ENCODE results near the gene SPARCL1.

SPARCL1 gene

DNA sequence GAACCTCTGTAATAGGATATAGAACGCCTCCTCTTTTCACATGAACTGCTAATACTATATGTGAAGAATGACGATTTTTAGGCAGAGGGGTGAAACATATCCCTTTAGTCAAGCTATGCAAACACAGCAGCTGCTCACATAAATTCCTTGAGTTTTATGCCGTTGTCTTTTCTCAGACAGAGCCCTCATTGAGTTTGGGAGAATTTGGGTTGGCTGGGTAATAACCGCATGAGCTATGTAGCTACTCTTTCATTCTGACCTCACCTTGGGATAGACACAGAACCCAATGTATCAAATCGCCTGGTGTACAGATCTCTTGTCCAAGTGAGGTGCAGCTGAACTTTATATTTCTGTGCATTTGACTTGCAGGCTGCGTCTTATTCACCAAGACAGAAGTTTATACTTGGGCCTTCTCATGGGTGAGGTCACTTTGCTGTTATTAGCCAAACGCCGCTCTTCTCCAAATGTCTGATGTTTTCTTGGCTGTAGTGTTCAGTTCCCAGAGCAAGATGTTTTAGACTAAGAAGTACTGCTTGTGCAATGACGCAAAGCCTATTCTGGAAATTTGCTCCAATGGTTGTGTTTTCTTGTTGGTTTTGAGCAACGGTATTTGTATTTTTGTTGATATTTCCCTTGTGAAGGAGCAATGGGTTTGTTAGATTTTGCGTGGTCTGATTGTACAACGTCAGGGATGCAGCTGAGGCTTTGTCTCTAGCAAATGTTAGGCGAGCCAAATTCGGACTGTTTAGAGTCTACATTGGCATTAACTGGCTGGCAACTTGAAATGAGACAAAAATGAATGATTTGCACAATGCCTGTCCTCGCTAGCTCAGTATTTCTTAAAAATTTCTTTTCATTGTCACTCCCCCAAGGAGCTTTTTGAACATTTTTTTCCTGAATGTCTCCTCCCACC lies 11.2 kb upstream of the SPARCL1 start:
- DNase-seq, result no peak

DNA sequence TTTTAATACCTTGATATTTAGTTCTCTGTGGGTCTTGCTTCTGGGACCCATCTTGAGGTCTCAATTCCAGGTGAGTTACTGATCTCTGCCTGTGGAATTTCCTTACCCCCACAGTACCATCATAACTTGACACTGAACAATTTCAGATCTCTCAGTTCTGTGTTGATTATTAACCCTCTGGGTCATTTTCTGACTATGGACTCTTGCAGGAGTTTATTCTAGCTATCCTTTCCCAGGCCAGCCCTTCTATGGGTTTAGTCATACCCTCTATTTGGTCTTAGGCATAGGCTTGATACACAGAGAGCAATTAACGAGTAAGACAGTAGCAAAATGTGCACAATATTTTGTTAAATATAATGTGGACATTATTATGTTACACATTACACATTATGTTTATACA lies 3.7 kb upstream of the SPARCL1 start:
- DNase-seq, result no peak

DNA sequence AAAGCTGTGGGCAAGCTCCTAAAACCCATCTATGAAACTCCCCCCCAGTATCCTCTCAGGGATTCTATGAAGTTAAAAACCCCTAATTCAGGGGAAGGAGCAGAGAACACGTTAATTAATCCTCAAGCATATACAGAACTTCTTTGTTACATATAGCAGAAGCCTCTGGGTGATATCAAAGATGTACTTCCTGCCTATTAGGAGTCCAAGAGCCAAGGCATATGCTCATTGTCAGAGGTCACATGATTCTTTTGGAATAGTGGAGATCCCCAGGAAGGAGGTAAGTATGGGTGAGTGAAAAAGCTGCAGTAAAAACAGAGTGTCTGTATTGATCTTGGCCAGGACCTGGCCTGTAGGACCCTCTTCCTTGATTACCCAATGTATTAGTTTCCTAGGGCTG lies 2.9 kb upstream of the SPARCL1 start:
- no peak for DNase-seq

DNA sequence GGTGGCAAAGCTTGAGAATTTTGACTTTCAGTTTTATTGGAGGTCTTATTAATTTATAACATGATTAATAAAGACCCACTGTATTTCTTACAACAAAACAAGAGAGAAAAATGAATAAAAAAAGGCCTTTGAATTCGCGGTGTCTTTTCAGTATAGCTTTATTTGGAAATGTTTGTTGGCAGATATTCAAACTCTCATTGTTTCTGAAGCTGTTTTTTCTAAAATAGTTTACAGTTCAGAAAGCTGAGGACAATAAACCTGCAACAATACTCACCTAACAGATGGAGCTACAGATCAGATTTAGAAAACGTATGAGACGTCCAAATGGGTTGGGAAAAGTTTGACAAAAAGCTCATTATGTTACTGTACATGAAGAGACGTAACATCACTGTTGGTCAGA lies 2.4 kb upstream of the SPARCL1 start:
- no peak for DNase-seq

DNA sequence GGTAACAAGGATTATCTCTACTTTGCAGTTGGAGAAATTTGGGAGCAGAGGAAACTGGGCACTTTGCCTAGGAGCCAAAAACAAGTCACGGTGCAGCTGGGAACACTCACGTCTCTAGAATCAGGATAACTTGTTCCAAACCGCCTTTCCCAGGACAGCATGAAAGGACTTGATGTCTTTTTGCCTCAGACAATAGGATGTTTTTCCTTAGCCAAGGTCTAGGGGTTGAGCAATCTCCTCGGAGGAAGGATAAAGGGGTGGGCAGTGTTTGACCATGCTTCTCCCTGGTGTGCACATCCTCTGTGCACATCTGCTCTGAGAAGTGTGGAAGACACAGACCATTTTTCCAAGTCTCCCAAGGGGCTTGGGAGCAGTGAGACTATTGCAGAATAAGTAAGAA lies 1.7 kb upstream of the SPARCL1 start:
- DNase-seq, result no peak

DNA sequence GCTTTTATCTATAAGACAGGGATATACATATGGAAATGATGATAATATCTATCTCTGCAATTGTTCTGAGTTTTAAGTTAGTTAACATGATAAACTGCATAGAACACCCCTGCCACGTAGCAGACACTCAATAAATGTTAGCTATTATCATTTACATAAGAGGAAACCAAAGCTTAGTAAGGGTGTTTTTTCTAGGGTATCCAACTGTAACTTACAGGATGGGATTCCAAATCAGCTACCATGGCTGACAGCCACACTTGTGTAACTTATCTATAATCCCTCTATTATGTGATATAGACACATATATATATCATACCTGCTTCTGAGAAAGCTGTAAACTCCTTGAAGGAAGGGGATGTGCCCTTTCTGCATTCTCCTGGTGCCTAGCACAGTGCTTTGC lies 1.1 kb upstream of the SPARCL1 start:
- DNase-seq, result no peak

DNA sequence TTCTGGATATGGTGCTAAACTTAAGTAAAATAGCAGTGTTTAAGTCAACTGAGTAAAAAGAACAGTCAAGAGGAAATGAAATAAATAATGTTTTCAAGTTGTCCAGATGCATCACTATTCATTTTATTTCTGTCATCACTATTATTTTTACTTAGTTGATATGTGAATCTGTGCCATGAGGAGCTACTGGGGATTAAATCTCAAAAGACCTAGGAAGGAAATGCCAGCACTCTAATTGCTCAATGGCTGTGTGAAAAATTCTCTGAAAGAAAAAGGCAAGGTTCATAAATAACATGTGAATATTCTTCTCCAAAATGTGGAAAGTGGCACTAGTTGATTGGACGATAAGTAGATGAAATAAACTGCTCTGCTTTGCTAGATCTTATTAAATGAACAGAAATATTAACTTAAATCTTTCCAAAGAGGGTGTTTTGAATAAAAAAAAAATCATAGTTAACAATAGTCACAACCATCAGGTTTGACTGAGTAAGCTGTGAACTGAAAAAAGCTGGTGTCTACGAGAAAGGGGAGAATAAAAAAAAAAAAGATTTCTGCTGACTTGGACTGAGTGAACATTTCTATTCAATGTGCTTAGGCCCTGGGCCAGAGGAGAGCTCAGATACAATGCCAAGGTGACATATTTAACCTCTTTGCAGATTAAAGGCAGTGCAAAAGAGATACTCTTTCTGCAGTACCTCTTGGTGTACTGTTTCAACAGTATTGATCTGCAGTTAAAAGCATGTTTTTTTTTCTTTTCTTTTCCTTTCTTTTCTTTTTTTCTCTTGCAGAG lies 1.6 kb downstream of the SPARCL1 start:
- no peak for DNase-seq

DNA sequence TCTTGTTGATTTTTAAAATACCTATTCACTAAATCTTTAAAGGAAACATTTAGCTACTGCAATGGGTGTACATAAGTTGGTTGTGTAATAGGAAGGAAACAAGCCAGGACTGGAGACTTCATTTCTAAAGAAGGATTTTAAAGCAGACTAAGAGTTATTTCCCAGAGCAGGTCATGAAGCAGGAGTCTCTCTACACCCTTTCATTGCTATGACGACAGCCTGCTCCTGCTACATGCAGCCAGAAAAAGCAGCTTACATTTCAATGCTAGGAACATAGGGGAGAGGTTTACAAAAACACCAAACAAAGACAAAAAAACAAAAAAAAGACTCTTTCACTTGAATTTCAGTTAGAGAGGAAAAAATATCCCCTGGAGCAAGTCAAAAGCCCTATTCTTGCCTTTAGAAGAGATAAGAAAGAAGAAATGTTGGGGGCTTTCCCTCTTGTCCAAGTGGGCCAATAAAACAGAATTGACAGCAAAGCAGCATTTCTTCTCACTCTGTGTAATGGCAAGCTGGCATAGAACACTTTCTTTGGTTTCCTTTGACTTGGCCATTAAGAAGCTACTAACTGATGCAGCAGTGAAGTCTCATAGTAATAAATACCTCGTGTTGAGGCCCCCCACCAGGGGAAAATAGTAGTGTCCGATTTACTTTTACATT lies 3.4 kb downstream of the SPARCL1 start:
- DNase-seq, result no peak

DNA sequence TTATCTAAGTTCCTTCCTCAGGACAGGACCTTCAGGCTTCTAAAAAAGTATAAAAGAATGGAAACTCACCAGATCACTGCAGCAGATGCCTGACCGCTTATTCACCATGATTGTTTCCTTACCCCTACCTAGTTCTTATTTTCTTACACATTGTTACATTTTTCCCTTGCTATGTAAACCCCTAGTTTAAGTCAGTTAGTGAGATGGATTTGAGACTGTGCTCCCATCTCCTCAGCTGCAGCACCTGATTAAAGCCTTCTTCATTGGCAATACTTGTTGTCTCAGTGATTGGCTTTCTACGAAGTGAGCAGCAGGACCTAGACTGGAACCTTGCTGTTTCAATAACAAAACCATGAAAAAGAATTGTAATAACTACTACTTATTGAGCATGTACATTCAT lies 4.7 kb downstream of the SPARCL1 start:
- DNase-seq, result no peak

DNA sequence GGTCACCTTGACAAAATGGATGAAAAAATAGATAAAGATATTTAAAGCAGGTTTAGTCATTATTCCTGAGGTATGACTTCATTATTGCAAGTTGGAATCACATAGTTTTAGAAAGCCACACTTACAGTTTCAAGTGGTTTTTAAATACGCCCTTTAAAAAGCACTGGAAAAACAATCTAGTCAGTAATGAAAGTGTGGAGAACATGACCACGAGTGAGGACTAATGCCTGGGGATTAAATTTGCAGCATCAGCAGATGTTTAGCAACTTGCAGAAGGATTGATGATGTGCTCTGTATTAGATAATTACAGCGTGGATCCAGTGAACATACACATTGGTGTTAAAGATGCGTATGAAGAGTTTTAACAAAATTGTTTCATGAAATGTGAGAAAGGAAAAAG lies 5.9 kb downstream of the SPARCL1 start:
- DNase-seq, result no peak

DNA sequence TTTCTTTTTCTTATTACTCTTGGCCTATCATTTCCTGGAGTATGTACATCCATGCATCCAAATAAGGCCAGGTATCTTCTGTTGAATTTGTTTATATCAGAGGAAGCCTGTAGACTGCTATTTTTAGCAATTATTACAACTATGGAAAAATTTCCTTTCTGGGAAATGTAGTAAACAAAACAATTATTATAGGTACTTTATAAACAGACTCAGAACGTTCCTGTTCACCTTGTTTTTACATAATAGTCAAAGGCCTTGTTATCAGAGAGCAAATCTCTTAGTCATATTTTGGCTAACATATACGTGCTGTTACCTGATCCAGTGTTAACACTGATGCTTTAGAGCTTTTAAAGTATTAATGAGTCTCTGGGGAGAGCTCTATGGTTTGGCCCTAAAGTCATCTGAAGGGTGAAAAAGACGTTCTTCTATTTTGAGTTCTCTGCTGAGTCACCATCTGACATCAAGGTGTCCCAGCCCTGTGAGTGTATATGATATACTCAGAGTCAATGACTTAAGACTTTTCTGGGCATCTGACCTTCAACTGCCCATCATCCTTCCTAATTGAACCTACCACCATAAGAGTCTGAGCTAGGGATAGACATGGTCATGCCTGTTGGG lies 7.3 kb downstream of the SPARCL1 start:
- no peak for DNase-seq

DNA sequence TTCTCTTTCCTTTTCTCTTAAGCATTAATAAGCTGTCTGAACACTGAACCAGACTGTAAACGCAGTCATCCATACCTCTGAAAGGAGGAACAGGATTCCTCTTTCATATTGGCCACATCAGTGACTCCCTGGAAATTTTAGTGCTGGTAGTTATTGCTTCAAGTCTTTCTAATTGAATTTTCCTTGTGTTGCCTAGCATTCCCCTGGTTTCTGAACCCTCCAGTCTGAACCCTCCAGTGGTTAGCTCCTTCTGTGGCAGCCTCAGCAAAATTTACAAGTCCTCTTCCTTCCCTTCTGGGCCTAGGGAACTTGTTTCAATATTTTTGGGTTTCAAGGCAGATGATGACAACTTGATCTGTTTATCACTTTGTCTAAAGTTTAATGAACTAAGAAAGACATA lies 7.9 kb downstream of the SPARCL1 start:
- no peak for DNase-seq

DNA sequence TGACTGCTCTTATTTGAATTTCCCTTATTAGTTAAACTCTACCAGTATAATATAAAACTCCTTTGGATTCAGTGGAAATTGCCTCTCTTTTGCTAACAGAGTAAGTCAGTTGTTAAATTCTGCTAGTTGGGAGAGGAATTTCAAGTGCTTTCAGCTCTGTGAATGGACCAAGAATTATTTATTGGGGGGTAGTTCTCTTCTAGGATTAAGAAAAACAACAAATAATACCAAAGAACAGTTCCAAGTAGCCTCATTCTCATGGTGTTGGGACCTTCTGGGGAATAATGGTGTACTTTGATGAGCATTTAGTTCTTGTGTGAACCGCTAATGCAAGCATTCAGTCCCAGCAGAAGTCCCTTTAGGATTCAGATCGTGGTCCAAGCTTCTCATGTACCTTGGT lies 11.6 kb downstream of the SPARCL1 start:
- no peak for DNase-seq

DNA sequence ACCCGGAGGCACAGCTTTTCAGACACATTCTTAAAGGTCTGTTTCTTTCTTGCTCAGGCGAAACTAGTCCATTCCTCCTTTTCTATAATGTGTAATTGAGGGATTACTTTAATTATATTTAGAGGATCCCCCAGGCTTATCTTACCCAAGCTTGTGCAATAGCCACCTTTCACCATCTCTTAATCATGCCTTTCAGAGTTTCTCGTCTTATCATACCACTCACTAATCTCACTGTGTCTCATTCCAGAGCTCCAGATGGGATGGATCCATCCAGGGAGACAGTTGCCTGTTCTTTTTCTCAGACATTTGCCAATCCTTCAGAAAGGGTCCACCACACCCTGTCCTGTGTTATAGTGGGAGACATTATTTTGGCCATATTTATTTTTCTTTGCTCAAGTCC lies 12.5 kb downstream of the SPARCL1 start:
- no peak for DNase-seq

DNA sequence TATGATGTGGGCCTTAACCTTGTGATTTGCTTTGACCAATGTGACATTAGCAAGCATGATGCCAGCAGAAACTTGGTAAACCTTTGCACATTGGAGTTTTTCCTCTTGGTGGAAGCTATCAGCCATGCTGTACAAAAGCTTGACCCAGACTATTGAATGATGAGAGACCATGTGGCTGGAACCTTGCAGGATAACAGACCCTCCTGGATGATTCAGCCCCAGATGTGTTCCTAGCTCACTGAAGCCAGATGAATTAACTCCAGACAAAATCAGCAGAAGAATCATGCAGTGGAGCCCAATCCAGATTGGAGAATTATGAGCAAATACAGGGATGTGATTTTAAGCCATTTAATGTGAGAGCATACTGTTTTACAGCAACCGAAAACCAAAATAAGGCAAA lies 16.8 kb downstream of the SPARCL1 start:
- DNase-seq, result no peak

DNA sequence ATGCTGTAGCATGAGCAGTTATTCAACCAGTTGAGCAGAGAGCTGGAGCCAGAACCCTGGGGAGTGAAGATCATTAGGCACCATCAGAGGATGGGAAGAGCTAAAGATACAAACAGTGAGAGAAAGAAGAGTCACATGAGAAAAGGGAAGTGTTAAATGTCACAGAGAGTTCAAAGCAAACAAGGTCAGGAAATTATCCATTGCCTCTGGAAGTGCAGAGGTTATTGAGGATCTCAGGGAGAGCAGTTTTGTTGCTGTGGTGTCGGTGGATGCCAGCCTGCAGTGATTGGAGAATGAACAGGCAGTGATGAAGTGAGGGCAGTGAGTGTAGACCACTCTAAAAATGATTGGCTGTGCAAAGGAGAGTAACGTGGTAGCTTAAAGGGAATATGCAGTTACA lies 17.7 kb downstream of the SPARCL1 start:
- DNase-seq, result no peak

DNA sequence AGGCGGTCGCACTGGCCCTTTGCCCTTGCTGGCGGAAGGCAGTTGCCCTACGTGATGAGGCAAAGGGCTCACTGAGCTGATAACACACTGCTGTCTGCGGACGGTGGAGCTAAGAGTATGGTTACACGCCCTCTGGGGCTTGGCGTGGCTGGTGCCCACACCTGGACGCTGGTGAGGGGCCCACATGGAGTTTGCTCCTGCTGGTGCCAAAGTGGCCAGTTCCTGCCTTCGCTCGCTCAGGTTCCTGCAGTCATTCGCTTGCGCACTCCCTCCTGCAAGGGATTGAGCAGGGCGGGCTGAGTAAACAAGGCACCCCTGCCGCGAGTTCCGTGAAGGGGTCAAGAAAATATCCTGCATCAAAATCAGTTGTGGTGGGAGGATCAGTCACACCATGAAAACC lies 18.4 kb downstream of the SPARCL1 start:
- DNase-seq, result peak; percentile 3

DNA sequence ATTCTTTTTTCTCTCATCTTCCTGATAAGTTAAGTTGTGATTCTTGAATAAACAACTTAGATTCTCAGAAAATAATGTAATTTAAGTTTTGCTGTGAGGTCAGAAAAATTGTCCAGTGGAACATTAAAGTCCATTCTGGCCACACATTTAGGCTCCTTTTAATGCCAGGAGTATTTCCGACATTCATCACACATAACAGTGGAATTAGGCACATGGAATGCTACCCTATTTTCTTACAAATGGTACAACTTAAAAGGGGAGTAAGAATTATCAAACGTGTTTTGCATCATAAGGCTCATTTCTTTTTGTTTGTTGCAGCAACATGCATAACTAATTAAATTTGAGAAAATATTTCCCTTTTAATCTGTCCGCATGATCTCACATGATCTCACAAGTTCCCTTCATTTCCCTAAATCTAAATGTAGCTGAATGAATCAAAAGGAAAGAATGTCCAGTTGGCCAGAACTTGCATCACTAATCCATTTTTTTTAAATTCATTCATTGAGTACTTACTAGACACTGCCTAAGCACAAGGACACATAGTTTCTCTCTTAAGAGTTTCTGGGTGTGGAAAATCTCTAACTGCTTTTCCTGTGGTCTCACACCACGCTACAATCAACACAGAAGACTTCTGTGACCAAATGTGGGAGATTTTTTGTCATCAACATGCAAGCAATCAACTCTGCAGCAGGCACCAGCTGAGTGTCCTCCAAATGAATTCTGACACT lies 22.0 kb downstream of the SPARCL1 start:
- no peak for DNase-seq

DNA sequence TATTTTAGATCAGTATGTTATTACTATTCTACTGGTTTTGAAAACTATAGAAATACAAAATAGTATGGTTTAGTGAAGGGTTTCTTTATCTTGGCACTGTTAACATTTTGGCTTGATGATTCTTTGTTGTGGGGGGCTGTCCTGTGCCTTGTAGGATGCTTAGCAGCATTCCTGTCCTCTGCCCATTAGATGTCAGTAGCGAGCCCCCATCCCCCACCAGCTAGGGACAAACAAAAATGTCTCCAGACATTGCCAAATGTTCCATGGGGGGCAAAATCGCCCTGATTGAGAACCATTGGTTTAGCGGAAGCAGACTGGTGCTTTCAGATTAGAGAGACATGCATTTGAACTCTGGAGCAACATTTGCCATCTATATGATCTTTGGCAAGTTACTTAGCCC lies 23.3 kb downstream of the SPARCL1 start:
- no peak for DNase-seq

DNA sequence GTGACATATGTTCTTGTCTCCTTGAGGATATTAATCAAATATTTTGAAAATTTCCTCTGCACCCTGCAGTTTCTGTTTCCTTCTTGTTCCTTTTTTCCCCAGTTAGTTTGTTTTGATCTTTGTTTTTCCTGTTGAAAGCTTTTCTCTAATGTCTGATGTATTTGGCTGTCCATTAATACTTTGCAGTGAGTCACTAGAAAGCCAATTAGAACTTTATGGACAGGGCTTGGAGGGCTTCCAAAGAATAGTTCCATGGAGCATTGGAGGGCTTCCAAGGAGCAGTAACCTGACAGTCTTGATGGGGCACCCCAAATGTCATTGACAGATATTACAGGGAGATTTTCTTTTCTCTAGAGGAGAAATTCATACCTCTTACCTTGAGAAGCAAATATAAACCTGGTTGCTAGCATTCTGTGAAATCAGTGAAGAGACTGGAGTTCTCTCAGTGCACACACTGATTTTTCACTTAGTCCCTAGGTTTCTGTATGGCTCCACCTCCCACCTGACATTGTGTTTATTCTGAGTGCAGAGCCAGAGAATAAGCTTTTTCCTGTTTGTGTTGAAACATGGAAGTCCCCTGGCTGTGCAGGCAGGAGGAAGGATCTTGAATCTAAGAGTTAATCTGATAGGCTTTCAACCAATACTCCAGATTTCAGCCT lies 26.5 kb downstream of the SPARCL1 start:
- no peak for DNase-seq

DNA sequence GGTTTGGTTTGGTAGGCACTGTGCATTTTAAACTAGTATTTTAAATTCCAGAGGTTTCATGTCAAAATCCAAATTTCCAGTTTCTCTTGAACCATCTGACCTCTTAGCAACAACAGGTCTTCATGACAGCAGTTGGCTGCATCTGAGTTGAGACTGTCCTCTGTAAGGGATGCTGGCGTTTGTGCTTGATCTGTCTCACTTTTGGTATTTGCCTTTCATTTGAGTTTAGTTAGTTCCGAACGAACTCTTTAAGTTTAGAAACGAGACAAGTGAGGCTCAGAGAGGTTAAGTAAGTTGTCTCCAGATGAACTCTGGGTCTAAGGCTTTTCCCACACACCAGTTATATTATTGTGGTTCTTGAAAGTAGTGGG lies 29.1 kb downstream of the SPARCL1 start:
- DNase-seq, result no peak
